ENCODE measurements around the gene SLC52A3. TPM values are rescaled to one million over a fixed set of nuclear protein-coding genes. Genes with fewer than 3 reads are reported as not detected.
A peak's percentile ranks its signal among the peaks of the same experiment; 100 is the strongest.

The SLC52A3 gene
- total RNA-seq, 1 experiment from 2014 or later = 33.7 TPM

GRCh38 chr20:766906-767305, 1.4 kb downstream of the SLC52A3 start:
- no peak for DNase-seq (ENCODE audit: low spot score)

GRCh38 chr20:764255-764654, 4.0 kb downstream of the SLC52A3 start:
- DNase-seq (ENCODE audit: low spot score) = no peak

- no peak for DNase-seq (ENCODE audit: low spot score)
Observed at GRCh38 chr20:761418-762381, 6.6 kb downstream of the SLC52A3 start.

GRCh38 chr20:760751-761417, 7.4 kb downstream of the SLC52A3 start:
- no peak for DNase-seq (ENCODE audit: low spot score)

- no peak for DNase-seq (ENCODE audit: low spot score)
Observed at GRCh38 chr20:757506-757905, 10.8 kb downstream of the SLC52A3 start.

- no peak for DNase-seq (ENCODE audit: low spot score)
Observed at GRCh38 chr20:755941-756340, 12.4 kb downstream of the SLC52A3 start.

- no peak for DNase-seq (ENCODE audit: low spot score)
Observed at GRCh38 chr20:754904-755303, 13.4 kb downstream of the SLC52A3 start.

- DNase-seq (ENCODE audit: low spot score) = no peak
Observed at GRCh38 chr20:753897-754635, 14.2 kb downstream of the SLC52A3 start.

- DNase-seq (ENCODE audit: low spot score) = no peak
Observed at GRCh38 chr20:753136-753535, 15.2 kb downstream of the SLC52A3 start.

- no peak for DNase-seq (ENCODE audit: low spot score)
Observed at GRCh38 chr20:752291-752690, 16.0 kb downstream of the SLC52A3 start.

- no peak for DNase-seq (ENCODE audit: low spot score)
Observed at GRCh38 chr20:751761-752160, 16.5 kb downstream of the SLC52A3 start.

- DNase-seq (ENCODE audit: low spot score) = no peak
Observed at GRCh38 chr20:750801-751200, 17.5 kb downstream of the SLC52A3 start.

- DNase-seq (ENCODE audit: low spot score) = no peak
Observed at GRCh38 chr20:745683-746301, 22.5 kb downstream of the SLC52A3 start.

- no peak for DNase-seq (ENCODE audit: low spot score)
Observed at GRCh38 chr20:742156-742555, 26.1 kb downstream of the SLC52A3 start.

- no peak for DNase-seq (ENCODE audit: low spot score)
Observed at GRCh38 chr20:741620-742019, 26.7 kb downstream of the SLC52A3 start.

- peak; percentile 21 for DNase-seq (ENCODE audit: low spot score)
Observed at GRCh38 chr20:740162-740561, 28.1 kb downstream of the SLC52A3 start.

- DNase-seq (ENCODE audit: low spot score) = no peak
Observed at GRCh38 chr20:739736-740135, 28.6 kb downstream of the SLC52A3 start.

GRCh38 chr20:733861-734260, 34.4 kb downstream of the SLC52A3 start:
- no peak for DNase-seq (ENCODE audit: low spot score)

GRCh38 chr20:732727-733126, 35.6 kb downstream of the SLC52A3 start:
- DNase-seq (ENCODE audit: low spot score) = no peak

- DNase-seq (ENCODE audit: low spot score) = no peak
Observed at GRCh38 chr20:731891-732560, 36.3 kb downstream of the SLC52A3 start.

- no peak for DNase-seq (ENCODE audit: low spot score)
Observed at GRCh38 chr20:730005-730404, 38.3 kb downstream of the SLC52A3 start.

Measured in HT-29 (cell line).